KMS-11 (cell line): Measurements from ENCODE around the gene PTPN18.

Experiments used
- H2AFZ ChIP-seq: fragments of 200-600 bp; sonication (generic); 2 replicates; pipeline ENCODE4 v1.6.1; 2016; ENCODE audit warnings: antibody characterized with exemption, mixed run types, low read depth
- H3K27ac ChIP-seq: fragments of 200-600 bp; sonication (generic); 2 replicates; pipeline ENCODE4 v1.6.1; 2016; ENCODE audit warnings: mild to moderate bottlenecking, mixed run types
- H3K27me3 ChIP-seq: fragments of 200-600 bp; sonication (generic); 2 replicates; pipeline ENCODE4 v1.6.1; 2017; ENCODE audit warnings: mild to moderate bottlenecking, low read depth, mixed run types, moderate library complexity; ENCODE audit not compliant: insufficient read depth
- H3K36me3 ChIP-seq: fragments of 200-600 bp; sonication (generic); 2 replicates; pipeline ENCODE4 v1.6.1; 2017; ENCODE audit warnings: mild to moderate bottlenecking, mixed run types; ENCODE audit not compliant: insufficient read depth
- H3K4me1 ChIP-seq: fragments of 200-600 bp; sonication (generic); 2 replicates; pipeline ENCODE4 v1.6.1; 2016; ENCODE audit warnings: mild to moderate bottlenecking, low read depth, mixed run types; ENCODE audit not compliant: poor library complexity, severe bottlenecking
- H3K4me2 ChIP-seq: fragments of 200-600 bp; sonication (generic); 2 replicates; pipeline ENCODE4 v1.7.0; 2016; ENCODE audit warnings: mild to moderate bottlenecking, mixed run types
- H3K4me3 ChIP-seq: fragments of 200-600 bp; sonication (generic); IDR thresholded peaks from 2 replicates; pipeline ENCODE4 v1.6.1; 2017; ENCODE audit warnings: low read depth, low read length, mixed read lengths; ENCODE audit not compliant: insufficient read depth
- H3K79me2 ChIP-seq: fragments of 200-600 bp; sonication (generic); 2 replicates; pipeline ENCODE4 v1.6.1; 2016; ENCODE audit warnings: low read depth, mixed run types; ENCODE audit not compliant: insufficient read depth
- H3K9ac ChIP-seq: fragments of 200-600 bp; sonication (generic); 2 replicates; pipeline ENCODE4 v1.6.1; 2016; ENCODE audit warnings: mild to moderate bottlenecking, mixed run types
- H4K20me1 ChIP-seq: fragments of 200-600 bp; sonication (generic); 2 replicates; pipeline ENCODE4 v1.6.1; 2016; ENCODE audit warnings: mild to moderate bottlenecking, mixed run types; ENCODE audit not compliant: insufficient read depth
- TF ChIP-seq, protein P1 (sequence below): fragments of 200-600 bp; sonication (generic); conservative IDR thresholded peaks from 2 replicates; pipeline ENCODE4 v1.6.1; 2017; ENCODE audit warnings: low read depth, mild to moderate bottlenecking, antibody characterized with exemption, low read length, moderate library complexity, mixed read lengths

Gene PTPN18

DNA sequence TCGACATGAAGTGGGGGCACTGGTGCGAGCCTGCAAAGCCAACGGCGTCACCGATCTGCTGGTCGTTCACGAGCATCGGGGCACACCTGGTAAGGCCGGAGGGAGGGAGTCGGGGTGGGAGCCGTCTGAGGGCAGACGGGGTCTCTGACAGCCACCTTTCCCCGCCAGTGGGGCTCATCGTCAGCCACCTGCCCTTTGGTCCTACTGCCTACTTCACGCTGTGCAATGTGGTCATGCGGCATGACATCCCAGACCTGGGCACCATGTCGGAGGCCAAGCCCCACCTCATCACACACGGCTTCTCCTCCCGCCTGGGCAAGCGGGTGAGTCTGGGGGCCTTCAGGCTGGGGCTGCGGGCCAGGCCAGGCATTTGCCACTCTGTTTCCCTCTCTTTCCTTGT, 10.2 kb upstream of the PTPN18 start:
- Histone ChIP-seq H3K27me3 (no peaks in the 10 kb centered on the region), H3K4me2 (no peak overlapping the region), H3K9ac (no peak overlapping the region), H3K36me3 (no peaks in the 10 kb centered on the region; the same call in 1 of the 2 replicates), H3K27ac (no peak overlapping the region), H3K4me3 (no peak overlapping the region), H3K79me2 (peaks cover 14% of the 10 kb centered on the region), H3K4me1 (peaks cover 7% of the 10 kb centered on the region), H2AFZ (no peak overlapping the region), H4K20me1 (no peaks in the 10 kb centered on the region)
- TF ChIP-seq, protein P1, sequence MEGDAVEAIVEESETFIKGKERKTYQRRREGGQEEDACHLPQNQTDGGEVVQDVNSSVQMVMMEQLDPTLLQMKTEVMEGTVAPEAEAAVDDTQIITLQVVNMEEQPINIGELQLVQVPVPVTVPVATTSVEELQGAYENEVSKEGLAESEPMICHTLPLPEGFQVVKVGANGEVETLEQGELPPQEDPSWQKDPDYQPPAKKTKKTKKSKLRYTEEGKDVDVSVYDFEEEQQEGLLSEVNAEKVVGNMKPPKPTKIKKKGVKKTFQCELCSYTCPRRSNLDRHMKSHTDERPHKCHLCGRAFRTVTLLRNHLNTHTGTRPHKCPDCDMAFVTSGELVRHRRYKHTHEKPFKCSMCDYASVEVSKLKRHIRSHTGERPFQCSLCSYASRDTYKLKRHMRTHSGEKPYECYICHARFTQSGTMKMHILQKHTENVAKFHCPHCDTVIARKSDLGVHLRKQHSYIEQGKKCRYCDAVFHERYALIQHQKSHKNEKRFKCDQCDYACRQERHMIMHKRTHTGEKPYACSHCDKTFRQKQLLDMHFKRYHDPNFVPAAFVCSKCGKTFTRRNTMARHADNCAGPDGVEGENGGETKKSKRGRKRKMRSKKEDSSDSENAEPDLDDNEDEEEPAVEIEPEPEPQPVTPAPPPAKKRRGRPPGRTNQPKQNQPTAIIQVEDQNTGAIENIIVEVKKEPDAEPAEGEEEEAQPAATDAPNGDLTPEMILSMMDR = no peak

DNA sequence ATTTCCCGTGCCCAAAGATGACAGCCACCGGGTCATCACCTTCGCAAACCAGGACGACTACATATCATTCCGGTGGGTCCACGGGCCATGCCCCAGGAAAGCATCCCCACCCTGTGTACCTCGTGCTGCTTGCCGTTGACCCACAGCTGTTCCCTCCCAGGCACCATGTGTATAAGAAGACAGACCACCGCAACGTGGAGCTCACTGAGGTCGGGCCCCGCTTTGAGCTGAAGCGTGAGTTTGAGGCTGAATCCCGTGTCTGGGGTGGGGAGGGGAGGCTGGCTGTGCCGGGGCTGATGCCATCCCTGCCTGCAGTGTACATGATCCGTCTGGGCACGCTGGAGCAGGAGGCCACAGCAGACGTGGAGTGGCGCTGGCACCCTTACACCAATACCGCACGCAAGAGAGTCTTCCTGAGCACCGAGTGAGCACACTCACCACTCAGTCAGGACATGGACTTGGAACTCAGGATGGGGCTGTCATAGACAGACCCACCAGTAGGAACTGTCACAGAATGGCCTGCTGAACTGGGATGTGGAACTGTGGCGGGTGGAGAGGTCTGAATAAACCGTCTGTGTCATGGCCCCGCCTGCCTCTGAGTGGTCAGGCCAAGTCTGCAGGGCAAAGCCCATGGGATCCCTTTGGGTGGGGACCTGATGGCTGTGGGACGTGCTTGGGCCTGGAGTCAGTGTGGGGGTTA, 9.7 kb upstream of the PTPN18 start:
- no peak overlapping the region for H3K9ac ChIP-seq

DNA sequence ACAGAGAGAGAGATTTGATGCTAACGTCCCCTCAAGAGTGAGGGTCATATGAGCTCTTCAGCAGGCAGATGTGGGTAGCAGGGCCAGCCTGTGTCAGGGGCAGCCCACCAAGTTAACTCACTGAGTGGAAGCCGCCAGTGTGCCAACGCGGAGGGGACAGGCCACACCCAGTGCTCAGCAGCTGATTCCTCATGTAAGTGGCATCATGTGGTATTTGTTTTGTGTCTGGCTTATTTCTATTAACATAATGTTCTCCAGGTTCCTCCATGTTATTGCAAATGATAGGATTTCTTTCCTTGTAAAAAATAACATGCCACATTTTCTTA, 9.2 kb upstream of the PTPN18 start:
- H3K27me3 ChIP-seq = no peaks in the 10 kb centered on the region
- H3K9ac ChIP-seq = no peak overlapping the region
- no peak overlapping the region for H2AFZ ChIP-seq
- no peak overlapping the region for H3K27ac ChIP-seq
- H3K79me2 ChIP-seq = peaks cover 14% of the 10 kb centered on the region
- no peak overlapping the region for H3K4me3 ChIP-seq
- H3K36me3 ChIP-seq = no peaks in the 10 kb centered on the region; the same call in 1 of the 2 replicates
- no peak overlapping the region for H3K4me2 ChIP-seq
- TF ChIP-seq, protein P1 = no peak
- peaks cover 7% of the 10 kb centered on the region for H3K4me1 ChIP-seq
- no peaks in the 10 kb centered on the region for H4K20me1 ChIP-seq

More for the DNA sequence above, 9.7 kb upstream of the PTPN18 start:
- no peaks in the 10 kb centered on the region; the same call in 1 of the 2 replicates for H3K36me3 ChIP-seq
- TF ChIP-seq, protein P1 = no peak
- H3K4me3 ChIP-seq = no peak overlapping the region
- peaks cover 14% of the 10 kb centered on the region for H3K79me2 ChIP-seq
- no peaks in the 10 kb centered on the region for H4K20me1 ChIP-seq
- peaks cover 7% of the 10 kb centered on the region for H3K4me1 ChIP-seq
- H2AFZ ChIP-seq = no peak overlapping the region
- no peaks in the 10 kb centered on the region for H3K27me3 ChIP-seq
- H3K4me2 ChIP-seq = no peak overlapping the region
- H3K27ac ChIP-seq = no peak overlapping the region

DNA sequence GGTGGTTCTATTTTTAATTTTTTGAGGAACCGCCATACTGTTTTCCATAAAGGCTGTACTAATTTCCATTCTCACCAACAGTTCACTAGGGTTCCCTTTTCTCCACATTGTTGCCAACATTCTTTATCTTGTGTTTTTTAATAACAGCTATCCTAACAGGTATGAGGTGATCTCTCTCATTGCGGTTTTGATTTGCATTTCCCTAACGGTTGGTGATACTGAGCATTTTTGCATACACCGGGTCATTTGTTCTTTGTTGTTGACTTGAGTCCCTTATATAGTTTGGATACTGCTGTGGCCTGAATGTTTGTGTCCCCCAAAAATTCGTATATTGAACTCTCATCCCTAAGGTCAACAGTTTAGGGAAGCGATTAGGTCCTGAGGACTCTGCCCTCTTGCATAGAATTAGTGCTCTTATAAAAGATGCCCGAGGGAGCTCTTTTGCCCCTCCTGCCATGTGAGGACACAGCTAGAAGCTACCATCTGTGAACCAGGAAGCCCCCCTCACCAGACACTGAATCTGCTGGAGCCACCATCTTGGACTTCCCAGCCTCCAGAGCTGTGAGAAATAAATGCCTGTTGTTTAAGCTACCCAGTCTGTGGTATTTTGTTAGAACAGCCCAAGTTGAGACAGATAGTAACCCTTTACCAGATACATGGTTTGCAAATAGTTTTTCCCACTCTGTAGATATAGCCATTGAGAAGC, 8.5 kb upstream of the PTPN18 start:
- H4K20me1 ChIP-seq = no peaks in the 10 kb centered on the region
- no peak overlapping the region for H3K4me3 ChIP-seq

More for the DNA sequence above, 8.5 kb upstream of the PTPN18 start:
- no peak overlapping the region for H2AFZ ChIP-seq
- H3K4me1 ChIP-seq = peaks cover 7% of the 10 kb centered on the region
- TF ChIP-seq, protein P1 = no peak
- H3K27me3 ChIP-seq = no peaks in the 10 kb centered on the region
- no peaks in the 10 kb centered on the region; the same call in 1 of the 2 replicates for H3K36me3 ChIP-seq
- no peak overlapping the region for H3K4me2 ChIP-seq
- no peak overlapping the region for H3K27ac ChIP-seq
- peaks cover 14% of the 10 kb centered on the region for H3K79me2 ChIP-seq
- no peak overlapping the region for H3K9ac ChIP-seq
